Stimulated activated CD4-positive, alpha-beta T cell treated with anti-CD3 and anti-CD28 coated beads, Interleukin-1b, Interleukin-23, amount 100 ng/mL, for 24 hours (primary cell): ENCODE measurements around the gene EXOC3L4.
"Not testable (repeated sequence)": the region's sequence is repeated elsewhere in the genome, so short reads cannot be mapped to it uniquely, and the experiment has no call there.

Experiments
- DNase-seq, 4 experiments: peaks; one replicate each; pipeline ENCODE4 v3.0.0-alpha.2; 2020; ENCODE audit warnings: low read depth in 4 of 4, low spot score in 1 of 4

Gene EXOC3L4

GRCh38 chr14:103104654-103105452 is 10.3 kb downstream of the EXOC3L4 start:
- peak; percentile 47 to 62 (median 58) for DNase-seq

DNA sequence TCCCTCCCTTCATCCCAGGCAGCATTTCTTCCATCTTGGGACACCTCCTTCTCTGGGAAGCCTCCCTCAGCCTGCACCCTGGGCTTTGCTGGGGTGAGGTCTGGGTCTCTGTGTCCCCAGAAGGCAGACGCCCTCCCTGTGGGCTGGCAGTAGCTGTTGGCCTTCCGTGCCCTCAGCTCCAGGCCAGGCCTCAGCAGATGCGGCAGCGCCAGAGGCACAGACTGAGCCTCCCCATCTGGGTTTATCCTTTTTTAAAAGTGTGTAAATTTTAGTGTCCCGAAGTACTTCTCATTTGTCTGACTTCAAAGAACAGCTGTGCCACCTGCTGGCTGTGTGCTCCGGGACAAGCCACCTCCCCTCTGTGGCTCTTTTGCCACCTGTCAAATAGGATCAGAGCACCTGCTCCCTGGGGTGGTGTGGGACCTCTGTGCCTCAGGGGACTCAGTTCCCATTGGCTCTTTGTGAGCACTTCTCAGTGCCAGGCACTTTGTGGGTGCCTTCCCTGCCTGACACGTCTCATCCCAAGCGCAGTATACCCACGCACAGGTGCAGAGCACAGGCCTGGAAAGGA is 11.1 kb downstream of the EXOC3L4 start:
- DNase-seq: no peak

DNA sequence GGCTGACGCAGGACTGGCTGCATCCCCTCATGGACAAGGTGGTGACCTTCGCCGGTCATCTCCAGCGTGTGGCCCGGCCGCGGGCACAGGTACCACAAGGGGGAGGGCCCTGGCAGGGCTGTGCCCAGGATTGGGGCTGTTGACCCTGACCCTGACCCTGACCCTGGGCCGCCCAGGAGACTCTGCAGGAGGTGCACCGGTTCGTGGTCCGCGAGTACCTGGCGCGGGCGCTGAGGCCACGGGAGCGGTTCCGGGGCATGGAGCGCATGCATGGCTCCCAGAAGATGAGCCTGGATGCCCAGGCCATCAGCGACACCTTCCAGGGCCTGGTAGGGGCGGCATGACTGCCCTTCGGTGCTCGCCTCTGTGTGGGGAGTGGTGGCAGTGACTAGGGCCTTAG is 12.9 kb downstream of the EXOC3L4 start:
- no peak for DNase-seq

DNA sequence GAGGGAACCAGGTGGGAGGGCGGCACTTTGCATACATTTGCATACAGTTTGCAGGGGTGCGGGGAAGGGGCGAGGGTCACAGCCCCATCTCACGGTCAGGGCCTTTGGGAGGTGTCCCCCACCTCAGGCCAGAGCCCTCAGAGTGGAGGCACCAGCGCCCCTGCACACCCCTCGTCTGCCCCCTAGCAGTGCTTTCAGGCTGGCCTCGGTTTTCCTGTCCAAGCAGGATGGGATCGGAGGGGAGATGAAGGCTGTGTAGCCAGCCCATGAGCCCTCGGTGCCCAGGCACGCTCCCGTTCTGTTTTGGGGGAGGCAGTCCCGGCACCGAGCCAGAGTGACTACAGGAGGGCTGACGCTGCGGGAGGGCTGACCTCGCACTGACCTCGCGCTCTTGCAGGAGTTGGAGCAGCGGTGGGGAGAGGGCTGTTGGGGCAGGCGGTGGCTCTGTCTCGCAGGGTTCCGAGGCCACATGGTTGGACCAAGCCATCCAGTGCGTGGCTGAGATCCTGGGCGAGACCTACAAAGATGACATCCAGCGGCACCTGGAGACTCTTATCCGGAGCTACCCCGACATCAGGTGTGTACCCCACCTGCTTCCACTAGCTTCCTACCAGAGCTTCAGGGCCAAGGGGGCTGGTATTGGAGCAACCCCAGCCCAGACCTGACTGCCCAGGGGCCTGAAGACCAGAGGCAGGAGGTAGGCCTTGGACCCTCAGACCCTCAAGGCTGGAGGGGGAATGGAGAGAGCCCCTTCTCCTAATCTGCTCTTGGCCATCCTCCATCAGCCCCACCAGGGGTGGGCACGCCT is 13.6 kb downstream of the EXOC3L4 start:
- DNase-seq: no peak

GRCh38 chr14:103108749-103109207 is 14.3 kb downstream of the EXOC3L4 start:
- DNase-seq: no peak

DNA sequence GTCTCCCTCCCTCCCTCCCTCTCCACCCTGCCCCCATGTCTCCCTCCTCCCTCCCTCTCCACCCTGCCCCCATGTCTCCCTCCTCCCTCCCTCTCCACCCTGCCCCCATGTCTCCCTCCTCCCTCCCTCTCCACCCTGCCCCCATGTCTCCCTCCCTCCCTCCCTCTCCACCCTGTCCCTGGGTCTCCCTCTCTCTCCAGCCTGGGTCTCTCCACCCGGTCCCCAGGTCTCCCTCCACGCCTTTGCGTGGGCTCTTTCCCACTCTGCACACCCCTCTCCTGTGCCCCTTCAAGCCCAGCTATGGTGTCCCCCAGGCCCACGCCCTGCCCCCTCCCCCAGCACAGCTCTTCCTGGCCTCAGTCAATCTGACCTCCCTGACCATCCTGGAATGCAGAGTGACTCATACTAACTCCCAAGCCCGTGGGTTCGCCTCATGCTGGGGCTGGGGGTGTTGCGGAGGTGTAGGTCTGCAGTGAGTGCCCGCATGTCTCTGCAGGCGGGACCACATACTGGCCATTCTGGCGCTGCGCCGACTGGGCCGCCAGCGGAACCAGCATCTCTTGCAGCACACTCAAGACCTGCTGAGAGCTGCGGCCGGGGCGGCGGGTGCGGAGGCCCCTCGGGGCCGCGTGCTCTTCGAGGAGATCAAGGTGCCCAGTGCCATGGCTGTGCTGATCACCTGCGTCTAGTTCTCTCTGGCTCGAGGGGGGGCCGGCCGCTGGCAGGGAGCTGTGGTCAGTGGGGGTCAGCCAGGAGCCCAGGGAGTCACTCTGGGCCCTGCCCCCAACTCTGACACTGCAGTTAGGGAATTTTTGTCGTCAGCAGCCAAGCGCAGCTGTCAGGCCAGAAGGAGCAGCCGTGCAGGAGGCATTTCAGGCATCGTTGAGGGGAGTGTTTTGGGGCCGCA is 15.3 kb downstream of the EXOC3L4 start:
- DNase-seq: no peak

DNA sequence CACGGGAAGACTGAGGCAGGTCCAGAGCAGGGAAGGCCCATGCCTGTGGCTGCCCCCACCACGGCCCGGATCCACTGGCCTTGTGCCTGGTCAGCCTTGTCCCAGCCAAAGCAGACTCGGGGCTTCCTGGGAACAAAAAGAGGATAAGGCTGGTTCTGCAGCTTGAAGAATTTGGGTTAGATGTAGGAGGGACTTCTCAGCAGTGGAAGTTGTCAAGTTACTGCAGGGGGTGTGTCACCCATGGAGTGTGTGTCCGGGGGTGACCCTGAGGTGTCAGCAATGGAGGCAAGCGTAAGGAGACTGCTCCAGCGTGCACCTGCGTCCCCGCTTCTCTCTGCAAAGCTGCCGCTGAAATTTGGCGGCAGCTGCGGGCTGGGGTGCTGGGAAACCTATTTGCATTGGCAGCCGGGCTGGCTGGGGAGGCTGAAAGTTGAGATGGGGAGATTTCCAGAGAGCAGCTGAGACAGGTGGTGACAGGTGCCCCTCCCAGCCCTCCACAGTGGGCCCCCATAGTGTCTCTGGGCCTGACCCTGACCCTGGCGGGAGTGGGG is 16.2 kb downstream of the EXOC3L4 start:
- DNase-seq: no peak

GRCh38 chr14:103111232-103111868 is 16.8 kb downstream of the EXOC3L4 start:
- DNase-seq: no peak

GRCh38 chr14:103112400-103113243 is 18.1 kb downstream of the EXOC3L4 start:
- DNase-seq: no peak

GRCh38 chr14:103113303-103113702 is 18.8 kb downstream of the EXOC3L4 start:
- DNase-seq: no peak

DNA sequence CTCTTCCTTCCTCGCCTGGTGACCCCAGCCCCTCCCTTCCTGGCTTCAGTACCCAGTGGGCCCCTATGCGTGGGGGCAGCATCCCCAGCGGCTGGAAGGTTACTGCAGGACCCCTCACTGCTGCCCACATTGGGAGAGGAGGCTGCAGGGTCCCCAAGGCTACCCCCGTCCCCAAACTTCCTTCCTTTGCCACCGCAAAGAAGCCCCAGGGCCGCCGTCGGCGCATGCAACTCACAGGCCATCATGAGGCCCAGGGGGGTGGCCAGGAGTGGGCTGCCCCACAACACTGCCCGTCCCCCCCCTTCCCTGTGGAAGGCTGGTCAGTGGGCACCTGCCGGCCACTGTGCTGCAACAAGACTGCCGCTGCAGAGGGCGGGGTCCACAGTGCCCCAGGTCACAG is 19.2 kb downstream of the EXOC3L4 start:
- no peak for DNase-seq

DNA sequence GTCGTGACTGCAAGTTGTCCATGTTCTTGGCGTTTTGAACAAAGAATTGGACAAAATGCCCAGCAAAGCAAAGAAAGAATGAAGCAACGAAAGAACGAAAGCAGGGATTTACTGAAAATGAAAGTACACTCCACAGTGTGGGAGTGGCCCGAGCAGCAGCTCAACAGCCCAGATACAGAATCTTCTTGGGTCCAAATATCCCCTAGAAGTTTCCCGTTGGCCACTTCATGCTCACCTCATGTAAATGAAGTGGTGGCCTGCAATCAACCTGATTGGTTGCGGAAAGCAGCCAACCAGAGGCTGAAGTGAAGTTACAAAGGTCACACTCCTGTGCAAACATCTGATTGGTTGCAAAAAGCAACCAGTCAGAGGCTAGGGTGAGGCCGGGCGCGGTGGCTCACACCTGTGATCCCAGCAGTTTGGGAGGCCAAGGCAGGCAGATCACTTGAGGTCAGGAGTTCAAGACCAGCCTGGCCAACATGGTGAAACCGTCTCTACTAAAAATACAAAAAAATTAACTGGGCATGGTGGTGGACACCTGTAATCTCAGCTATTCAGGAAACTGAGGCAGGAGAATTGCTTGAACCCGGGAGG is 20.7 kb downstream of the EXOC3L4 start:
- not testable (repeated sequence) for DNase-seq

DNA sequence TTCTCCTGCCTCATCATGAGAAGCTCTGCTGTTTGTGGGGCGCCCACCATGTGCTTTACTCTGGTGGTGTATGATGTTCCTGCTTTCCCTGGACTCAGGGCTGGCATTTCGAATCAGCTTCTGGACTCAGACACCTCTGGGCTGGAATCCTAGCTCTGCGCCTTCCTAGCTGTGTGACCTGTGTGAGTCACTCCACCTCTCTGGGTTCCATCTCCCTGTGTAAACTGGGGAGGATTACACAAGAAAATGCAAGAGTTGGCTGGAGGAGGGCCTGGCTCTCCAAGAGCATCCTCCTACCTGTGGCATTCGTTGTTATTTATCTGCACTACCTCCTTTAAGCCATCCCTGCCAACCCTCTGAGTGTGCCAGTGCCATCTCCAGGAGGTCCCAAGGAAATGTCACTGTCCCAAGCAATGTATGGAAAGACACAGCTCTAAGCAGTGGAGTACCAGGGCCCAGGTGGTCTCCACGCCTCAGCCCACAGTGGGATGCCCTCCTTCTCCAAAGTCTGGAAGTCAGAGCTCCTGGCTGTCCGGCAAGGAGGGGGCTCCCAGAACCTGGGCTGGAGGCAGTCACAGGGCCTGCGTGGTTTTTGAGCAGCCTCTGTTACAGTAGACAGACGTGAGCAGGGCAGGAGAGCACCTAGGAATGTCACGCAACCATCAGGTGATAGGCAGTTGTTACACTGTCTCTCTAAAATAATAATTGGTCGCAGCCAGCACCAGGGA is 21.5 kb downstream of the EXOC3L4 start:
- DNase-seq: no peak

DNA sequence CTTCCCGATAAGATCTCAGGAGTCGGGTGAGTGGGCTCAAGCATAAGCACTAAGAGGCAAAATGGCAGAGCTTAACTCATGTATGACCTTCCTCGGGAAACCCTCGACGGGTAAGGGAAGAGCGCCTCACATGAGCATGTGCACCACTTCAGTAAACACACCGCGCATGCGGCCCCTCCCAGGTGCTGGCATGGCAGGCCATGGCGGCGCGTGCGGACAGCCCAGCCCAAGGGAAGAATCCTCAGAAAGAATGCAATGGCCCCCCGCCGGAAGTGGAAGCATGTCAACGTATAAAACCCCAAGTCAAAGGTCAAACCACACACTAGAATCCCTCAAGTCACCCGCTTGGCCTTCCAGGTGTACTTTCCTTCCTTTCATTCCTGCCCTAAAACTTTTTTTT is 22.1 kb downstream of the EXOC3L4 start:
- no peak for DNase-seq

GRCh38 chr14:103117499-103117898 is 23.0 kb downstream of the EXOC3L4 start:
- DNase-seq: not testable (repeated sequence)

- no peak for DNase-seq
Measured at GRCh38 chr14:103118018-103118662, 23.6 kb downstream of the EXOC3L4 start.

GRCh38 chr14:103118663-103119404 is 24.3 kb downstream of the EXOC3L4 start:
- DNase-seq: no peak
